Stimulated activated CD4-positive, alpha-beta T cell treated with anti-CD3 and anti-CD28 coated beads, Interleukin-1b, Interleukin-23, amount 100 ng/mL, for 4 hours (primary cell): ENCODE measurements around the gene MARK3.
"Not testable (repeated sequence)": the region's sequence is repeated elsewhere in the genome, so short reads cannot be mapped to it uniquely, and the experiment has no call there.

ENCODE experiments used
- DNase-seq, 2 donors: peaks; one replicate each; pipeline ENCODE4 v3.0.0-alpha.2; 2020; ENCODE audit warnings: low read depth in 2 of 2

The MARK3 gene

GRCh38 chr14:103385152-103385928, at the start of gene MARK3:
Gene MARK3, plus strand, starts transcription at chr14:103385415. Its CDS starts 615 bp downstream, at chr14:103386030.
- peak; percentile 88 to 94 for DNase-seq

GRCh38 chr14:103336191-103336590, 49.0 kb upstream of the MARK3 start:
- DNase-seq, result no peak

DNA sequence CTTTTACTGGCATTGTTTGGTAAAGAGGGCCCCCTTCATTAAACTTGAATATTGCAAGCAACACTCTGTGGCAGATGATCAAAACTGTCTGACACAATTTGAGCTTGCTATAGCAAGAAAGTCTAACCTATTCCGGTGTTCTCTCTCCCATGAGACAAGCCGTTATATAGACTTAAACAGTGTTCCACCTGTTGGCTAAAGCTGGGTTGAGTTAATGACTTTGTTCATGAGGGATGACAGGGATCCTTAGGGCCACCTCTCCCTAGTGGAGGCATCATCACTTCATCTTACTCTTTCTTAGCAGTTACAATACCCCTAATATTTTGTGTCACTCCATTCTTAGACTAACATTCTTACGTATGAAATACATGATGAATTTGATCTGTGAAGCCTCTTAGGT, 47.4 kb upstream of the MARK3 start:
- no peak for DNase-seq

DNA sequence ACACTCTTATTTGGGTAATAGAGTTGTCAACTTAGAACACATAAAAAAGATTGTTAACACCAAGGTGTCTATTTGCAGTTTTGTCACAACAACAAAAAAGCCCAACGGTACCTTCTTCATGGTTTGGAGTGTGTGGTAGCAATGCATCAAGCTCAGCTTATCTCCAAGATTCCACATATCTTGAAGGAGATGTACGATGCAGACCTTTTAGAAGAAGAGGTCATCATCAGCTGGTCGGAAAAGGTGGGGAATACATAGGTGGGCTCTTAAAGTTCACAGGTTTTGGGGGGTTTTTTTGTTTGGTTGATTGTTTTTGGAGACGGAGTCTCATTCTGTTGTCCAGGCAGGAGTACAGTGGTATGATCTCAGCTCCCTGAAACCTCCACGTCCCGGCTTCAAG, 45.7 kb upstream of the MARK3 start:
- no peak for DNase-seq

GRCh38 chr14:103340480-103341212, 44.6 kb upstream of the MARK3 start:
- no peak for DNase-seq

- DNase-seq, result no peak
Measured at GRCh38 chr14:103341250-103342129, 43.7 kb upstream of the MARK3 start.

DNA sequence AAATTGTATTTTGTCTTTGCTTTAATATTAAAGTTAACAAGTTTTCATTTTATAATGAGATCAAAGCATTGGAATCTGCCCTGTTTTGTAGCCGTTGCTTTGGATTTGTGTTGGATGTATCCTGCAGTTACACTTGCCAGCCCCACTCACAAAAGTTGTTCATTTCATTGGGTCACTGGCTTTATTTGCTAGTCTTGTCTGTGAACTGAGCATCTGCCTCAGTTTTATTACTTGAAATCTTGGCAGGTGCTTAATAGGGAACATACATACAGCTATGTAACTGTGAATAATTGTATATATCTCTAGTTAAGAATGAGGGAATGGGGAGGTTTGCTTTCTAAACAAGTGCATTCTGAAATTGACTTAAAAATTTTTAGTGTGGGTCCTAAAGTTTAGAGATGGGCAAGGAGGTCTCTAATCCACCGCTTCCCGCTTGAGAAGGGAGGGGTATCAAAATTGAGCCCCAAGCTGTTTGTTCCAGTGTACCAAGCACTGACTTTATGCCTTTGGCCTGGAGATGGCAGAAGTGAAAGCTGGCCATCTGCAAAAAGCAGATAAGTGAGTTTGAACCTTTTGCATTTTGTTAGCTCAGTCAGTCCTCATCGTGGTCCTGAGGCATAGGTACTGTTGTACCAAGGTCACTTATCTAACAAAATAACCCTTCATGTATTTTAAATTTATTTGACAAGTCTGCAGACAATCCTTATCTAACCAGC, 41.9 kb upstream of the MARK3 start:
- DNase-seq, result no peak

DNA sequence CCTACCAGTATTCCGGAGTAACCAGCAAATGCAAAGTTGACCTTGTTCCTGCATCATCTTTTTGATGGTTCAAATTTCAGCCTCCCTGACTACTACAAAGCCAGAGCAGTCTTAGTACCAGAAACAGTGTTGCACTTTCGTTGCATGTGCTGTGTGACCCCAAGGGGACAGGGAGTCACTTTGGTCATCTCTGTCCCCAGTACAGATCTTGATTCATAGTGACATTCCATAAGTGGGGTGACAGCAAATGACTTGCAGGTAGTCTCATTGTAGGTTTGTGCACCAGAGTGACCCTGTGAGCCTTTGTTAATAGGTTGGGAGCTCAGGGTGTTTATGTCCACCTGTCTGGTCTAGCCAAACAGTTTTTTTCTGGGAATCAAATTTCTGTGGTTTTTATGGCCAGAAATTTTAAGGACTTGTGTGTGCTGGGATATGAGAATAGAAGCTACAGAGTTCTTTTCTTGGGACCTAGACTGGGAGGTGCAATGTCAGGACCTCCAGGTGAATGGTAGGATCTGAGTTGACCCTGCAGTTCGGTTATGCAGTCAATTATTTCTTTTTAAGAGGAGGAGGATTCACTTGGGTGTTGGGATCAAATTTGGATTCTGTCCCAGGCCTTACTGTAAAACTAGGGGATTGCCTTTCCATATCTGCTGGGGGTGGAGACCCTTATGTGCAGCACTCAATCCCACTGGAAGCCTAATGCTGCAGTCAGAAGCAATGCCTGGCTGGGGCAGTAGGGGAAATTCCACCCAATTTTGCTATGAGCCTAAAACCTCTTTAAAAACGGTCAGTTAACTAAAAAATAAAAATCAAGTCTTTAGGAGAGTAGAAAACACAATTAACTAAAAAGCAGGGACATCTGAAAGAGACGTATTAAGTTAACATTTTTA, 41.1 kb upstream of the MARK3 start:
- DNase-seq, result no peak

GRCh38 chr14:103346286-103346685, 38.9 kb upstream of the MARK3 start:
- DNase-seq, result no peak

DNA sequence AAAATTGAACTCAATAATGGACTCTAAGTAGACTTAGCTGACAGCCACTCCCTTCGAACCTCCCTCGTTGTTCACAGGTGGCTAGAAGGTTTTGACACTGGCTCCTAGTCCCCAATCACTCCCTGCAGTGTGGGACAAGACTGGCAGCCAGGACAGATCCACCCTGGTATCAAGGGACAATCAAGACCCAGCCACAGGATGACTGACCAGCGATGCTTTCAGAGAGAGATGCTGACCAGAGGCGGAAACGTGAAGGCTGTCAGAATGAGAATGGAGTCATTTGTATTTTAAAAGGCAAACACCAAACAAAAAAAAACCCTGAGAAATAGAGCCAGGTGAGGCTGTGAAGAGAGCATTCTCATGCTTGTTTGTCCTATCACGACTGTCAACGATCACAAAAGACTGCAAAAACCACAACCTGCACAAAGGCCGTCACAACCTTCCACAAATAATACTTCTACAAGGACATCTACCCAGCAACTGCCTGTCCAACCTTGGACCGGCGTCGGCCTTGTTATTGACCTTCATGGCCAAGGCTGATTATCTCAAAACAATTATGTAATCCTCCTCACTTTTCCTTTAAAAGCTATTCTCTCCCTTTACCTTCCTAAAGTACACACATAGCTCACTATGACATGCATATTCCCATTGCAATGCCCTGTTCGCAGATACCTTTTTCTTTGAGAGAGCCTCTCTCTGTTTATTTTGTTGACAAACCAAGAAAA, 38.0 kb upstream of the MARK3 start:
- no peak for DNase-seq

DNA sequence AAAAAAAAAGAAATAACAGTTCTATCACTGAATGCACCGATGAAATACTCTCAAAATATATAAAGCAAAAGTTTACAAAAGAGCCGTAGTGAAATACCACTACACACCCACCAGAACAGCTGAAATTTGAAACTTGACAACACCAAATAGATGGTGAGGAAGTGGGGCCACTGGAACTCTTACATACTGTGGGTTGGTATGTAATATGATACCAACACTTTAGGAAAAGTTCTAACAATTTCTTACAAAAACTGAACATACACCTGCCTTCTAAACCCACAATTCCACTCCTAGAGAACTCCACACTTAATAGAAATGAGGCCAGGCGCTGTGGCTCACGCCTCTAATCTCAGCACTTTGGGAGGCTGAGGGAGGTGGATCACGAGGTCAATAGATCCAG, 37.1 kb upstream of the MARK3 start:
- DNase-seq, result no peak

DNA sequence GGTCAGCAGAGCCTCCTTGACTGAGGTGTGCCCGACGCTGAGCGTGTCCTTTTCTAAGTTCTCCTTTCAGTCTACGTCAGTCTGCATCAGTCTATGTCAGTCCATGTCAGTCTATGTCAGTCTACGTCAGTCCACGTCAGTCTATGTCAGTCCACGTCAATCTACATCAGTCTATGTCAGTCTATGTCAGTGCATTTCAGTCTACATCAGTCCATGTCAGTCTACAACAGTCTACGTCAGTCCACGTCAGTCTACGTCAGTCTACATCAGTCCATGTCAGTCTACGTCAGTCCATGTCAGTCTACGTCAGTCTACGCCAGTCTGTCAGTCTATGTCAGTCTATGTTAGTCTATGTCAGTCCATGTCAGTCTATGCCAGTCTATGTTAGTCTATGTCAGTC, 35.2 kb upstream of the MARK3 start:
- DNase-seq, result no peak

GRCh38 chr14:103353362-103353761, 31.9 kb upstream of the MARK3 start:
- no peak for DNase-seq

DNA sequence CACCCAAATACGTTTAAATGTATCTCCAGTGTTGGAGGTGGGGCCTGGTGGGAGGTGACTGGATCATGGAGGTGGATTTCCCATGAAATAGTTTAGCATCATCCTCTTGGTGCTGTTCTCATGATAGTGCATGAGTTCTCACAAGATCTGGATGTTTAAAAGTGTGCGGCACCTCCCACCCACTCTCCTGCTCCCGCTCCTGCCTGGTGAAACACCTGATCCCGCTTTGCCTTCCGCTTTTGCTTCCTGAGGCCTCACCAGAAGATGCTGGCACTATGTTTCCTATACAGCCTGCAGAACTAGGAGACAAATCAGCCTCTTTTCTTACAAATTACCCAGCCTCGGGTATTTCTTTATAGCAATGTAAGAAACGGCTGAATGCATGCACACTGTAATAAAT, 31.1 kb upstream of the MARK3 start:
- DNase-seq, result no peak

DNA sequence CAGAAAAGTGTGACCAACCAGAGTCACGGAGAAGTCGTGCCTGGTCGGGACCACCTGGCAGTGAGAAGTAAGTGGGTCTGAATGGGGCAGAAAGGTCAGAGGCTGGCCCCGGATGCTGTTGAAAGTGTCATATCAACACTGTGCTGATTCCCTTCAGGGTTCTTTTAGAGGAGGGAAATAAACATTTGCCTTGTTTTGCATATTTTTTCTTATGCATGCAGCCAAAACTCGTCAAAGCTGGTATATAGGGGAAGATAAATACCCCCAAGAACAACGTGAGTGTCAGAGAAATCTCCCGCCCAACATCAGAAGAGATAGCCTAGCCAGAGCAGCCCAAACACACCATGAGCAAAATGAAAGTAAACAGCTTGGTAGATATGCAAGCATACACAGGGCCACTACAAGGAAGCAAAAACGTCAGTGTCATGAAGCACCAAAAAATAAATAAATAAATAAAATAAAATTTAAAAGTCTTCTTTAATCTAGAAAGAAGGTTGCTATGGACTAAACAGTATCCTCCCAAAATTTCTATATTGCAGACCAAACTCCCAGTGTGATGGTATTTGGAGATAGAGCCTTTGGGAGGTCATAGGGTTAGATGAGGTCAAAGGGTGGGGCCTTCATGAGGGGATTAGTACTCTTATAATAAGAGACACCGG, 29.1 kb upstream of the MARK3 start:
- no peak for DNase-seq

DNA sequence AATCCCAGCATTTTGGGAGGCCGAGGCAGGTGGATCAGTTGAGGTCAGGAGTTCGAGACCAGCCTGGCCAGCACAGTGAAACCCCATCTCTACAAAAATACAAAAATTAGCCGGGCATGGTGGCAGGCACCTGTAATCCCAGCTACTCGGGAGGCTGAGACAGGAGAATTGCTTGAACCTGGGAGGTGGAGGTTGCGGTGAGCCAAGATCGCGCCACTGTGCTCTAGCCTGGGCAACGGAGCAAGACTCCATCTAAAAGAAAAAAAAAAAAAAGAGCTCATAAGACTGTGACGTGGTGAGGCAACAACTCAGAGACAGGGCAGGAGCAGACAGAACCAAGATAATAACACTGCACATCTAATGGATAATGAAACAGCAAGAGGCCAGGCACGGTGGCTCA, 27.7 kb upstream of the MARK3 start:
- not testable (repeated sequence) for DNase-seq

DNA sequence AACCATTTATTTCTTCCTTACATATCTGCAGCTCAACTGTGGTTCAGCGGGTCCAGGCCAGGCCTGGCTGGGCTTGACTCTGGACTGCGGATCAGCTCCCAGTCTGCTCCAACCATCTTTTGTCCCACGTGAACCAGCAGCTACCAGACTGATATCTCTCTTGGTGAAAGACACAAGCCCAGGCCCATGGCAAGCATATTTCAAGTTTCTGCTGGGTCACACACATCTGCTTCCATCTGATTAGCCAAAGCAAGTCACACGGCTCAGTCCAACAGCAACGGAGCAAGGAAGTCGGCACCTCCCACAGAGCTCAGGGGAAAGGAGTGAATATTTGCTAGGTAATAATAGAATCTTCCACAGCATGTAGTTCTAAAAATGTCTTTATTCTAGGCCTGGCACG, 24.7 kb upstream of the MARK3 start:
- DNase-seq, result no peak

GRCh38 chr14:103361867-103362266, 23.3 kb upstream of the MARK3 start:
- no peak for DNase-seq

DNA sequence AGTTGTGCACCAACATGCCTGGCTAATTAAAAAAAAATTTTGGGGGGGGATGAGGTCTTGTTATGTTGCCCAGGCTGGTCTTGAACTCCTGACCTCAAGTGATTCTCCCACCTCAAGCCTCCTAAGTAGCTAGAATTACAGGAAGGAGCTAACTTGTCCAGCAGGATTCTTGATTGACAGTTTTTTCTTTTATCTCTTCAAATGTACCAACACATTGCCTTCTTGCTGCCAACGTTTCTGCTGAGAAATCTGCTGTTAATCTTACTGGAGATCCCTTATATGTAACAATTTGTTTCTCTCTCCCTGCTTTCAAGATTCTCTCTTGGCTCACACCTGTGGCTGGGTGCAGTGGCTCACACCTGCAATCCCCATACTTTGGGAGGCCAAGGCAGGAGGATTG, 22.4 kb upstream of the MARK3 start:
- DNase-seq, result no peak
